Mesenchymal stem cell (in vitro differentiated cells and primary cell): ENCODE measurements around the gene DMBT1.
A peak's percentile ranks its signal among the peaks of the same experiment; 100 is the strongest.

ENCODE experiments used
- DNase-seq: peaks from one replicate; pipeline ENCODE4 v3.0.0-alpha.2; 2013
- H2AFZ ChIP-seq: one replicate; pipeline ENCODE4 v1.6.1; 2013; ENCODE audit warnings: low read depth, mild to moderate bottlenecking, control low read depth, inconsistent platforms, low read length, moderate library complexity
- H2AK5ac ChIP-seq: 2 replicates; pipeline ENCODE4 v1.6.1; 2013; ENCODE audit warnings: low read length, moderate library complexity, mild to moderate bottlenecking, inconsistent platforms; ENCODE audit not compliant: severe bottlenecking
- H2BK120ac ChIP-seq: one replicate; pipeline ENCODE4 v1.6.1; 2013; ENCODE audit warnings: low read depth, mild to moderate bottlenecking, inconsistent platforms, low read length, moderate library complexity
- H2BK12ac ChIP-seq, 2 experiments: one replicate each; pipeline ENCODE4 v1.6.1; 2013; ENCODE audit warnings: inconsistent platforms in 2 of 2, low read length in 2 of 2, mild to moderate bottlenecking in 2 of 2, moderate library complexity in 2 of 2, control low read depth in 1 of 2
- H2BK15ac ChIP-seq: one replicate; pipeline ENCODE4 v1.6.1; 2013; ENCODE audit warnings: mild to moderate bottlenecking, low read depth, inconsistent platforms; ENCODE audit not compliant: poor library complexity, severe bottlenecking
- H2BK5ac ChIP-seq: 2 replicates; pipeline ENCODE4 v1.6.1; 2013; ENCODE audit warnings: low read depth, mild to moderate bottlenecking, low read length, control low read depth, inconsistent platforms; ENCODE audit not compliant: poor library complexity, severe bottlenecking
- H3K14ac ChIP-seq, 2 experiments: one replicate each; pipeline ENCODE4 v1.6.1; 2013; ENCODE audit warnings: inconsistent platforms in 2 of 2, low read length in 2 of 2, control low read depth in 1 of 2, mild to moderate bottlenecking in 1 of 2, moderate library complexity in 1 of 2
- H3K18ac ChIP-seq, 2 experiments: one replicate each; pipeline ENCODE4 v1.6.1; 2013; ENCODE audit warnings: inconsistent platforms in 2 of 2, low read length in 2 of 2, control low read depth in 1 of 2, low read depth in 1 of 2, mild to moderate bottlenecking in 1 of 2
- H3K23ac ChIP-seq, 2 experiments: one replicate each; pipeline ENCODE4 v1.6.1; 2013; ENCODE audit warnings: inconsistent platforms in 2 of 2, low read length in 2 of 2, mild to moderate bottlenecking in 2 of 2, moderate library complexity in 2 of 2, control low read depth in 1 of 2
- H3K27ac ChIP-seq: 2 replicates; pipeline ENCODE4 v1.5.1; 2013; ENCODE audit warnings: mild to moderate bottlenecking, moderate library complexity, low read length, control low read depth, inconsistent platforms; ENCODE audit not compliant: poor library complexity, severe bottlenecking
- H3K27me3 ChIP-seq, 2 experiments: 2 replicates each; pipeline versions ENCODE4 v1.6.1 to v1.7.0; 2013; ENCODE audit warnings: low read length in 2 of 2, mild to moderate bottlenecking in 2 of 2, moderate library complexity in 2 of 2, control low read depth in 1 of 2, inconsistent platforms in 1 of 2; ENCODE audit not compliant: control insufficient read depth in 1 of 2, insufficient read depth in 1 of 2
- H3K36me3 ChIP-seq, 2 experiments: 2 replicates each; pipeline versions ENCODE4 v1.6.1 to v1.7.0; 2013; ENCODE audit warnings: low read length in 2 of 2, control low read depth in 1 of 2, inconsistent platforms in 1 of 2, low read depth in 1 of 2, mild to moderate bottlenecking in 1 of 2; ENCODE audit not compliant: insufficient read depth in 2 of 2, control insufficient read depth in 1 of 2
- H3K4ac ChIP-seq, 2 experiments: one replicate each; pipeline ENCODE4 v1.6.1; 2013; ENCODE audit warnings: inconsistent platforms in 2 of 2, low read length in 2 of 2, mild to moderate bottlenecking in 2 of 2, moderate library complexity in 2 of 2, control low read depth in 1 of 2, low read depth in 1 of 2
- H3K4me1 ChIP-seq: 2 replicates; pipeline ENCODE4 v1.6.1; 2013; ENCODE audit warnings: low read depth, low read length, control low read depth; ENCODE audit not compliant: control insufficient read depth, insufficient read depth
- H3K4me2 ChIP-seq: 2 replicates; pipeline ENCODE4 v1.6.1; 2013; ENCODE audit warnings: low read length, mild to moderate bottlenecking, inconsistent platforms; ENCODE audit not compliant: poor library complexity, severe bottlenecking
- H3K4me3 ChIP-seq, 2 experiments: 2 replicates each; pipeline versions ENCODE4 v1.5.1 to v1.7.0; 2013; ENCODE audit warnings: low read length in 2 of 2, mild to moderate bottlenecking in 2 of 2, control low read depth in 1 of 2, low read depth in 1 of 2; ENCODE audit not compliant: insufficient read depth in 1 of 2
- H3K79me1 ChIP-seq: replicated peaks from 2 replicates; pipeline ENCODE4 v1.6.1; 2013; ENCODE audit warnings: mild to moderate bottlenecking, control low read depth, low read length, inconsistent platforms; ENCODE audit not compliant: poor library complexity, severe bottlenecking
- H3K9ac ChIP-seq: 2 replicates; pipeline ENCODE4 v1.7.0; 2013; ENCODE audit warnings: mild to moderate bottlenecking, low read length, moderate library complexity
- H3K9me3 ChIP-seq: 2 replicates; pipeline ENCODE4 v1.7.0; 2013; ENCODE audit warnings: mild to moderate bottlenecking, low read length; ENCODE audit not compliant: control insufficient read depth
- H4K8ac ChIP-seq: one replicate; pipeline ENCODE4 v1.6.1; 2013; ENCODE audit warnings: inconsistent platforms, mild to moderate bottlenecking, low read length, moderate library complexity
- H4K91ac ChIP-seq: one replicate; pipeline ENCODE4 v1.6.1; 2013; ENCODE audit warnings: mild to moderate bottlenecking, low read length, inconsistent platforms
- WGBS: methylation state at CpG from one replicate; pipeline ENCODE4 v1.1.7; 2013; ENCODE audit warnings: mixed read lengths; 5-methylcytosine and 5-hydroxymethylcytosine counted together

The DMBT1 gene

DNA sequence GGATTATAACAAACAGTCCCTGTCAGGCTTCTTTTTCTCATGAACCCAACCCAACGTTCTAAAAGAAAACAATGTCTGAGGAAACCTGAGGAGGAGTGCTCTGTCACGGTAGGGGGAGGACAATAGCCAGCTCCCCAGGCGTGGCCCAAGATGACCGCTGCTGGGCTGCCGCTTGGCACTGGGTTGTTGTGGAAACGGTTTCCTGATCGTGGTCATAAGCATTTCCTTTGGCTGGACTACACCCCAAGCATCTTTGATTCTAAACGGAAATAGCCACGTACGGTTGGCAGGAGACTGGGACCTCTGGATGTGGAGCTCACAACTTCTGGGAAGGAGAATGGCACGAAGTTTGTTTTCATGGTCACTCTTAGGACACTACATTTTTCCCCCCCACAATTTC is 30.4 kb upstream of the DMBT1 start:
- H3K18ac ChIP-seq, result no peak overlapping the region
- H3K9me3 ChIP-seq, result no peaks in the 10 kb centered on the region
- H3K4me3 ChIP-seq, result no peak overlapping the region
- H3K36me3 ChIP-seq, result no peaks in the 10 kb centered on the region
- no peak overlapping the region for H3K4ac ChIP-seq
- no peak overlapping the region for H3K9ac ChIP-seq
- no peak overlapping the region for H4K91ac ChIP-seq
- H3K4me2 ChIP-seq, result no peak overlapping the region
- no peak overlapping the region for H2BK12ac ChIP-seq
- peaks cover 22 to 40% of the 10 kb centered on the region in 2 experiments for H3K27me3 ChIP-seq
- no peak for DNase-seq
- no peak overlapping the region for H2BK120ac ChIP-seq
- peaks cover 7% of the 10 kb centered on the region for H3K4me1 ChIP-seq
- no peaks in the 10 kb centered on the region for H3K79me1 ChIP-seq
- H3K27ac ChIP-seq, result no peak overlapping the region
- no peak overlapping the region for H2BK5ac ChIP-seq
- H4K8ac ChIP-seq, result no peak overlapping the region
- H2AK5ac ChIP-seq, result no peak overlapping the region
- 81% methylated on average over 10 of the region's 11 CpGs for WGBS
- no peak overlapping the region for H3K14ac ChIP-seq
- no peak overlapping the region for H3K23ac ChIP-seq
- H2AFZ ChIP-seq, result no peak overlapping the region
- no peak overlapping the region for H2BK15ac ChIP-seq

GRCh38 chr10:122531261-122531660 is 29.3 kb upstream of the DMBT1 start:
- no peak for DNase-seq
- Histone ChIP-seq H2BK15ac (no peak overlapping the region), H4K8ac (no peak overlapping the region)

GRCh38 chr10:122531939-122532338 is 28.6 kb upstream of the DMBT1 start:
- Histone ChIP-seq H2BK12ac (no peak overlapping the region), H2AFZ (no peak overlapping the region), H3K4me2 (no peak overlapping the region), H2BK120ac (no peak overlapping the region), H3K23ac (no peak overlapping the region), H3K79me1 (no peaks in the 10 kb centered on the region), H4K8ac (no peak overlapping the region), H3K4ac (no peak overlapping the region), H3K14ac (no peak overlapping the region), H3K36me3 (no peaks in the 10 kb centered on the region), H3K27me3 (peaks cover 22 to 30% of the 10 kb centered on the region in 2 experiments), H3K9me3 (no peaks in the 10 kb centered on the region), H3K4me3 (no peak overlapping the region), H2BK15ac (no peak overlapping the region), H2AK5ac (no peak overlapping the region), H3K9ac (no peak overlapping the region), H2BK5ac (no peak overlapping the region), H3K18ac (no peak overlapping the region), H4K91ac (no peak overlapping the region), H3K27ac (no peak overlapping the region), H3K4me1 (peaks cover under 1% of the 10 kb centered on the region)
- 56% methylated on average over 2 of the region's 3 CpGs for WGBS
- no peak for DNase-seq

More at GRCh38 chr10:122531261-122531660, 29.3 kb upstream of the DMBT1 start:
- Histone ChIP-seq H2AK5ac (no peak overlapping the region), H3K23ac (no peak overlapping the region), H3K18ac (no peak overlapping the region), H3K4me3 (no peak overlapping the region), H3K9me3 (no peaks in the 10 kb centered on the region), H3K14ac (no peak overlapping the region), H3K79me1 (no peaks in the 10 kb centered on the region), H2BK12ac (no peak overlapping the region), H3K4me1 (peaks cover 7% of the 10 kb centered on the region), H3K4me2 (no peak overlapping the region), H2AFZ (no peak overlapping the region), H4K91ac (peak overlapping the region; percentile 6), H3K27me3 (peaks cover 22 to 32% of the 10 kb centered on the region in 2 experiments), H2BK120ac (no peak overlapping the region), H3K9ac (no peak overlapping the region), H3K36me3 (no peaks in the 10 kb centered on the region), H3K4ac (no peak overlapping the region), H2BK5ac (no peak overlapping the region), H3K27ac (no peak overlapping the region)
- WGBS, result 83% methylated on average over 5 of the region's 5 CpGs

- no peaks in the 10 kb centered on the region for H3K9me3 ChIP-seq
- no peak overlapping the region for H3K4me2 ChIP-seq
- H2BK15ac ChIP-seq, result no peak overlapping the region
- 79% methylated on average over 4 of the region's 6 CpGs for WGBS
- no peak overlapping the region for H4K91ac ChIP-seq
- no peak overlapping the region for H2BK12ac ChIP-seq
- H2BK120ac ChIP-seq, result no peak overlapping the region
- no peak overlapping the region for H3K14ac ChIP-seq
- H3K4me3 ChIP-seq, result no peak overlapping the region
- H3K36me3 ChIP-seq, result no peaks in the 10 kb centered on the region
- no peak overlapping the region for H2AK5ac ChIP-seq
- no peak overlapping the region for H3K18ac ChIP-seq
- H3K27me3 ChIP-seq, result peaks cover 22 to 27% of the 10 kb centered on the region in 2 experiments
- no peaks in the 10 kb centered on the region for H3K79me1 ChIP-seq
- H3K9ac ChIP-seq, result no peak overlapping the region
- no peaks in the 10 kb centered on the region for H3K4me1 ChIP-seq
- no peak overlapping the region for H4K8ac ChIP-seq
- H2AFZ ChIP-seq, result no peak overlapping the region
- no peak overlapping the region for H3K27ac ChIP-seq
- no peak overlapping the region for H3K23ac ChIP-seq
- H2BK5ac ChIP-seq, result no peak overlapping the region
- DNase-seq, result no peak
- no peak overlapping the region for H3K4ac ChIP-seq
Measured at GRCh38 chr10:122532601-122533296, 27.8 kb upstream of the DMBT1 start.
